Kidney (tissue), 14 donors: ENCODE results near the gene NTSR1. TPM values are rescaled to one million over a fixed set of nuclear protein-coding genes. Genes with fewer than 3 reads are reported as not detected.
A peak's percentile ranks its signal among the peaks of the same experiment; 100 is the strongest.

Experiments
- DNase-seq, 5 donors: peaks; one replicate each; pipeline ENCODE4 v3.0.0-alpha.2; 2013 to 2020
- FAIRE-seq: peaks from 2 replicates; lab custom pipeline; 2012; peaks lifted over from hg19 to GRCh38; lab: Jason Lieb, UNC
- H3K27ac ChIP-seq, 2 donors: one replicate each; pipeline ENCODE4 v1.7.0; 2013; ENCODE audit warnings: low read depth in 2 of 2, low read length in 2 of 2, inconsistent platforms in 1 of 2
- H3K27me3 ChIP-seq: one replicate; pipeline ENCODE4 v1.7.1; 2013; ENCODE audit warnings: low read length, inconsistent platforms; ENCODE audit not compliant: control insufficient read depth, insufficient read depth
- H3K36me3 ChIP-seq, 3 donors: one replicate each; pipeline versions ENCODE4 v1.7.0 to v1.7.1; 2013; ENCODE audit warnings: low read length in 3 of 3, control low read depth in 1 of 3, inconsistent platforms in 1 of 3; ENCODE audit not compliant: insufficient read depth in 3 of 3, control insufficient read depth in 2 of 3
- H3K4me1 ChIP-seq, 3 donors: one replicate each; pipeline versions ENCODE4 v1.7.0 to v1.7.1; 2013; ENCODE audit warnings: low read length in 3 of 3, inconsistent platforms in 1 of 3, low read depth in 1 of 3; ENCODE audit not compliant: control insufficient read depth in 2 of 3, insufficient read depth in 2 of 3
- H3K4me3 ChIP-seq, 3 donors: one replicate each; pipeline versions ENCODE4 v1.7.0 to v1.8.1; 2013; ENCODE audit warnings: low read length in 3 of 3, control low read depth in 1 of 3, inconsistent platforms in 1 of 3
- H3K9ac ChIP-seq, 3 donors: one replicate each; pipeline versions ENCODE4 v1.7.0 to v1.7.1; 2013; ENCODE audit warnings: low read length in 3 of 3, control low read depth in 1 of 3, inconsistent platforms in 1 of 3
- H3K9me3 ChIP-seq, 3 donors: one replicate each; pipeline versions ENCODE4 v1.7.0 to v1.7.1; 2013; ENCODE audit warnings: low read length in 3 of 3, control low read depth in 1 of 3, inconsistent platforms in 1 of 3; ENCODE audit not compliant: control insufficient read depth in 2 of 3, insufficient read depth in 1 of 3
- intact Hi-C: fragments of 100-400 bp; cut with DNase I; formaldehyde crosslinking; loops from one replicate; pipeline ENCODE4 v1.11.1; 2022
- polyA plus RNA-seq: library from polyadenylated mRNA; stranded (reverse); fragments of 350-450 nt; fragmentation: Illumina TruSeq; extraction: RNeasy Lipid Tissue Mini Kit (QIAGEN cat#74804); gene quantifications from one replicate; pipeline ENCODE4 v1.2.3, GENCODE V29; 2014; ENCODE audit warnings: low read depth, low replicate concordance; ENCODE audit not compliant: insufficient read depth
- total RNA-seq: library from RNA; stranded (reverse); fragmentation: NEBNext Ultra II Directional; extraction: Animal tissue kit (Norgen Biotek cat#: 25700); gene quantifications from one replicate; pipeline ENCODE4 v1.2.1, GENCODE V29; 2021
- TF ChIP-seq, protein P1 (sequence below): IDR thresholded peaks from 3 replicates; pipeline ENCODE4 v1.5.1; 2012; ENCODE audit warnings: mild to moderate bottlenecking, moderate library complexity, borderline replicate concordance; ENCODE audit not compliant: insufficient read depth; ENCODE audit errors: extremely low read depth
- donor health status: control.
- donor health status: control.
- donor health status: control.
- donor health status: control.
- donor health status: control.
- donor health status: DM: yes; HTN: yes; CAD: no.
- donor health status: Normal renal cell carcinoma (clear cell type).

The NTSR1 gene
- total and polyA plus RNA-seq, 2 donors from 2014 or later: 0.09 TPM; not detected in 1

DNA sequence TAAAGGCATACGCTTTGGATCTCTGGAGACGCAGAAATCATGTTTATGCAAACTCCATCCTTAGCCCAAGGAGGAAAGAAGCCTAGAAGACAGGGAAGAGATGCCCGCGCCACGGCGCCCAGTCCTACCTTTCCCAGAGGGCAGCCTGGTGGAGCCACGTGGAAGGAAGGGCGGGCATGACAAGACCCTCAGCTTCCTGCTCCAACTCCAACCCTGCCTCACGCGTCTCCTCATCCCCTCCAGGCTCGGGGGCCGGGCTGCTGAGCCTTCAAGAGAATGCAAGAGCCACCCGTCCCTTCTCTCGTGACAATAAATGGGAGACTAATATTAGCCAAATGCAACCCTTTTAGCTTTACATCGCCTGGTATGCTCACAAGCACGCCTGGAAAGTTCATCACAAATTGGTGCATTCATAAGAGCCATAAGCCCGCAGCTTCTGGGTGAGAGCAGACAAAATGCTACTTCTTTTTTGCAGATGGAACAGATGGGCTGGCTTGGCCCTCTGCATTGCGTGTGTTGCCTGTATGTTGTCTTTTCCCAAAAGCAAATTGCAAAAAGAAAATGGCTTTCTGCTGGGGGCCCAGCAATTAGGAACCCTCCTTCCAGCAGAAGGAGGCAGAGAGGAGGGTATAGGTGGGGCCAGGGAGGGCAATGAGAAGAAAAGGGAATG lies 8.2 kb upstream of the NTSR1 start:
- no peak overlapping the region for H3K9ac ChIP-seq
- H3K4me1 ChIP-seq: peaks cover 0 to 4% (median 0%) of the 10 kb centered on the region in 3 donors
- TF ChIP-seq, protein P1, sequence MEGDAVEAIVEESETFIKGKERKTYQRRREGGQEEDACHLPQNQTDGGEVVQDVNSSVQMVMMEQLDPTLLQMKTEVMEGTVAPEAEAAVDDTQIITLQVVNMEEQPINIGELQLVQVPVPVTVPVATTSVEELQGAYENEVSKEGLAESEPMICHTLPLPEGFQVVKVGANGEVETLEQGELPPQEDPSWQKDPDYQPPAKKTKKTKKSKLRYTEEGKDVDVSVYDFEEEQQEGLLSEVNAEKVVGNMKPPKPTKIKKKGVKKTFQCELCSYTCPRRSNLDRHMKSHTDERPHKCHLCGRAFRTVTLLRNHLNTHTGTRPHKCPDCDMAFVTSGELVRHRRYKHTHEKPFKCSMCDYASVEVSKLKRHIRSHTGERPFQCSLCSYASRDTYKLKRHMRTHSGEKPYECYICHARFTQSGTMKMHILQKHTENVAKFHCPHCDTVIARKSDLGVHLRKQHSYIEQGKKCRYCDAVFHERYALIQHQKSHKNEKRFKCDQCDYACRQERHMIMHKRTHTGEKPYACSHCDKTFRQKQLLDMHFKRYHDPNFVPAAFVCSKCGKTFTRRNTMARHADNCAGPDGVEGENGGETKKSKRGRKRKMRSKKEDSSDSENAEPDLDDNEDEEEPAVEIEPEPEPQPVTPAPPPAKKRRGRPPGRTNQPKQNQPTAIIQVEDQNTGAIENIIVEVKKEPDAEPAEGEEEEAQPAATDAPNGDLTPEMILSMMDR: no peak
- FAIRE-seq: no peak
- no peak overlapping the region for H3K27ac ChIP-seq
- intact Hi-C loops: no loop called here
- no peaks in the 10 kb centered on the region for H3K27me3 ChIP-seq
- no peak for DNase-seq
- H3K9me3 ChIP-seq: no peaks in the 10 kb centered on the region
- H3K4me3 ChIP-seq: no peak overlapping the region
- no peaks in the 10 kb centered on the region for H3K36me3 ChIP-seq

DNA sequence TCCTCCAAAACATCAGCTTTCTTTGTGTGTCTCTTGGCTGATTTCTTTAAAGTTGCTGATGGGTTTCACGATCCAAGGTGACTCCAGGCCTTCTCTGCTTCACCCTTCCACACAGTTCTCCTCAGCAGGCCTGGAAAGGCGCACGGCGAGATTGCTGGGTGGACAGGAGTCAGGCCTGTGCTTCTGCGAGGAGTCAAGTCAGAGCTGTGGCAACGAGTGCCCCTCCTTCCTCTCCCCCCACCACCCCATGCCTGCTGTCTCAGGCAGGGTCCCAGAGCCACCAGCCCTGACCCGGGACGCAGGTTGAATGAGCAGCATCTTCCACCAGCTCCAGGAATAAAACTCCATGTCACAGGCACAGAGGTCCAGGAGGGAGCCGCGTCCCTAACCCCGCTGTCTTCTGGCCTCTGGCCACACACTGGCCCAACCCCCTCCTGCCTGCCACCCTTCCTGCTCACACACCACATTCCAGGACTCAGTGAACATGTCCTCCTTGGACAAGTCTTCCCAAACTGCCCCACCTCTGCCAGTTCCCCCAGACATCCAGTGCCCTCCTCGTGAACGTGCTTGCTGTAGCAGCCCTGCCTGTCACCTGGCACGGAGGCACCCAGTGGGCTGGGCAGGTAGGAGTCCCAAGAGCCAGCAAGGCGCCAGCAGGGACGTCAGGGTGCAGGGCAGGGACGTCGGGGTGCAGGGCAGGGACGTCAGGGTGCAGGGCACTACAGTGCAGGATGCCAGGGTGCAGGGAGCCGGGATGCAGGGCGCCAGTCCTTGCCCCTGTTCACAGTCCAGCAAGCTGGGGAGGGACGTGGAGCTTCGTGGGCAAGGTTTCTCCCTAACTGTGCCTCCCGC lies 7.2 kb upstream of the NTSR1 start:
- TF ChIP-seq, protein P1: no peak
- Histone ChIP-seq H3K4me1 (peaks cover 0 to 4% (median 0%) of the 10 kb centered on the region in 3 donors), H3K27me3 (no peaks in the 10 kb centered on the region), H3K9ac (no peak overlapping the region), H3K36me3 (no peaks in the 10 kb centered on the region), H3K9me3 (no peaks in the 10 kb centered on the region), H3K27ac (no peak overlapping the region), H3K4me3 (no peak overlapping the region)
- no peak for DNase-seq
- no peak for FAIRE-seq
- intact Hi-C loops: no loop called here

DNA sequence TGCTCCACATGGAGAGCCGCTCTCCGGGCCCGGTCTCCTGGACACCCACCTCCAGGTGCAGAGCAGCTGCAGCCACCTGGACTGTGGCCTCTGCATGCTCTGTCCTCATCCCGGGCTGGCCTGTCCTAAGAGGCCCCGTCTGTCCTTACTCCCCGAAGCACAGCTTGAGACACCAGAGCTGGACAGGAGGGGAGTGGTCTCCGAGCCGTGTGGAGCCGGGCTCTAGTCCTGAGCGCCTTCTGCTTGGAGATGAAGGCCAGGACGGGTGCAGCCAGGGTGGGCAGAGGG lies 6.7 kb upstream of the NTSR1 start:
- H3K27ac ChIP-seq: no peak overlapping the region
- DNase-seq: peak in 1 of 5 donors; percentile 67
- H3K4me1 ChIP-seq: peaks cover 0 to 4% (median 0%) of the 10 kb centered on the region in 3 donors
- no peaks in the 10 kb centered on the region for H3K9me3 ChIP-seq
- H3K27me3 ChIP-seq: no peaks in the 10 kb centered on the region
- intact Hi-C loops: no loop called here
- TF ChIP-seq, protein P1: no peak
- no peak for FAIRE-seq
- no peaks in the 10 kb centered on the region for H3K36me3 ChIP-seq
- H3K9ac ChIP-seq: no peak overlapping the region
- no peak overlapping the region for H3K4me3 ChIP-seq
